ENCODE measurements around the gene GTF2F2. TPM values are rescaled to one million over a fixed set of nuclear protein-coding genes. Genes with fewer than 3 reads are reported as not detected.

Gene GTF2F2
- total RNA-seq, 1 donor from 2014 or later: 6.4 TPM

- H3K27ac ChIP-seq: no peak overlapping the region
- no peak overlapping the region for H3K4me3 ChIP-seq
- DNase-seq (ENCODE audit: low spot score in 2 of 2): no peak
- intact Hi-C loops (cut with DNase I): no loop called here
- no peaks in the 10 kb centered on the region for H3K4me1 ChIP-seq
- peaks cover 5% of the 10 kb centered on the region in 2 donors for H3K36me3 ChIP-seq
- TF ChIP-seq CTCF (IDR thresholded peaks at IDR 0.05): no peak
- no peaks in the 10 kb centered on the region for H3K27me3 ChIP-seq
- no peaks in the 10 kb centered on the region for H3K9me3 ChIP-seq
These were observed 138.0 kb downstream of the GTF2F2 start for GRCh38 chr13:45258334-45258675.

DNA sequence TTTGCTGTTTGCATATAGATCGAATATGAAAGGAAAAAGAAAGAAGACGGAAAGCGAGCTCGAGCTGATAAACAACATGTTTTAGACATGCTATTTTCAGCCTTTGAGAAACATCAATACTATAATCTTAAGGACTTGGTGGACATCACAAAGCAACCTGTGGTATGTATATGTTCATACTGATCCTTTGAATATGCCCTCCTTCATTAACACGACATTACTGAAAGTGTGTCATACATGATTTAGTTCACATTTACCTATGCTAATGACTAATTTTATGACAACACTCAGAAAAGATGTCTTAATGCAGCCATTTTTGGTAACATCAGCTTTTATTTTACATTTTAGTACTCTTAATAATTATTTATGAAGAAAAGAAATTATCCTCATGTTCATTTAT is 146.9 kb downstream of the GTF2F2 start:
- no peak for TF ChIP-seq CTCF (IDR thresholded peaks at IDR 0.05)
- no peak for DNase-seq (ENCODE audit: low spot score in 2 of 2)

DNA sequence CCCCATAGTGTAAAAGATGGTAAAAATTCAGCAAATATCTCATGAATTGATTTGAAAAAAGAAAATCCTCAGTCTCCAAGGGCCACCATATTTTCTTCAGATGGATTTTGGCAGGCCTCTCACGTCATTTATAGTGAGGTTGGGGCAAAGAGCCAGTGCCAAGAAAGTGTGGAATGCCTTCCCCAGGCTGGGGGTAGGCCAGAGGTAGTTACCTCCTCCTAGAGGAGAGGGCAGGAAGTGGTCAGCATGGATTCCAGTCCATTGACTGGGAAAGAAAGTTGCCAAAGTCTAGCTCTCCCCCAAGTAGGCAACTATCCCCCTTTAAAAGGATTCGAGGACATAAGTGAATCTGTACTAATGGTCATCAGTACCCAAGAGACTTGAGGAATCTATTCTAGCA is 148.9 kb downstream of the GTF2F2 start:
- Histone ChIP-seq H3K36me3 (no peaks in the 10 kb centered on the region), H3K4me3 (no peak overlapping the region), H3K27me3 (no peaks in the 10 kb centered on the region), H3K9me3 (no peaks in the 10 kb centered on the region), H3K27ac (no peak overlapping the region), H3K4me1 (no peaks in the 10 kb centered on the region)
- no peak for DNase-seq (ENCODE audit: low spot score in 2 of 2)
- no peak for TF ChIP-seq CTCF (IDR thresholded peaks at IDR 0.05)
- intact Hi-C loops (cut with DNase I): no loop called here

More for the DNA sequence above, 146.9 kb downstream of the GTF2F2 start:
- H3K36me3 ChIP-seq: no peaks in the 10 kb centered on the region
- no peak overlapping the region for H3K27ac ChIP-seq
- no peak overlapping the region for H3K4me3 ChIP-seq
- H3K4me1 ChIP-seq: no peaks in the 10 kb centered on the region
- no peaks in the 10 kb centered on the region for H3K27me3 ChIP-seq
- intact Hi-C loops (cut with DNase I): no loop called here
- no peaks in the 10 kb centered on the region for H3K9me3 ChIP-seq

DNA sequence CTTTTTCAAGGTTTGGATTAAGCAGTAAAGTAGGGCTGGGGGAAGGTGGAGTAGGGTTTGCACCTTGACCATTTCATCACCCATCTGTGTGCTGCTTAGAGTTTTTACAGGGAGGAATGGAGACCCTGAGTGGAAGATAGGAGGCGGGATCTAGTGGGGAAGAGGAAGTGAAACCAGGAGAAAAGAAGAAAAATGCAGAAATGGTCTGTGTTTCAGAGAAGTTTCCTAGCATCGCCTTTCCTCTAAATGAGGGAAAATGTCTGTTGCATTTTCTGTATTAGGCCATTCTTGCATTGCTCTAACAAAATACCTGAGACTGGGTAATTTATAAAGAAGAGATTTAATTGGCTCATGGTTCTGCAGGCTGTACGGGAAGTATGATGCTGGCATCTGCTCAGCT is 156.6 kb downstream of the GTF2F2 start:
- Histone ChIP-seq H3K9me3 (no peaks in the 10 kb centered on the region), H3K27me3 (no peaks in the 10 kb centered on the region), H3K36me3 (no peaks in the 10 kb centered on the region), H3K27ac (no peak overlapping the region), H3K4me3 (no peak overlapping the region), H3K4me1 (peaks cover 0 to 4% of the 10 kb centered on the region in 2 donors)
- intact Hi-C loops (cut with DNase I): no loop called here
- no peak for TF ChIP-seq CTCF (IDR thresholded peaks at IDR 0.05)
- DNase-seq (ENCODE audit: low spot score in 2 of 2): no peak

- H3K36me3 ChIP-seq: no peaks in the 10 kb centered on the region
- no peak overlapping the region for H3K4me3 ChIP-seq
- intact Hi-C loops (cut with DNase I): no loop called here
- no peaks in the 10 kb centered on the region for H3K27me3 ChIP-seq
- H3K9me3 ChIP-seq: no peaks in the 10 kb centered on the region
- H3K27ac ChIP-seq: no peak overlapping the region
- no peak for TF ChIP-seq CTCF (IDR thresholded peaks at IDR 0.05)
- no peak for DNase-seq (ENCODE audit: low spot score in 2 of 2)
- peaks cover 0 to 4% of the 10 kb centered on the region in 2 donors for H3K4me1 ChIP-seq
These were observed 157.9 kb downstream of the GTF2F2 start for GRCh38 chr13:45278096-45278645.

DNA sequence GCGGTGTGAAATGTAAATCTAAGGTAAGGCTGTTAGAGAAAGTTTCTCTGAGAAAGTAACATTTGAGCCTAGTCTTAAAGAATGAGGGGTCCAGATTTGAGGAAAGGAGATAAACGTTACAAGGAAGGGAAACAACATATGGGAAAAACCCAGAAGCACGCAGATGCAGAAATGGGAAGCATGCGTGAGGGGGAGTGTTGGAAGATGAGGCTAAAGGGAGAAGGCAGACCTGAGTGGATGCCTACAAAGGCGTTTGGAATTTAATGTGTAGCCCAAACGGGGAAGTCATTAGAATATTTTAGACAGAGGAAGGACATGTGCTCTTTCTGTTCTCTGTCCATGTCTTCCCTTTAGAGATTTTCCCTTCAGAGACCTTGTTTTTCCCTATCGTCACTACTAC is 159.7 kb downstream of the GTF2F2 start:
- no peak for DNase-seq (ENCODE audit: low spot score in 2 of 2)
- Histone ChIP-seq H3K9me3 (no peaks in the 10 kb centered on the region), H3K27ac (no peak overlapping the region), H3K4me3 (no peak overlapping the region), H3K36me3 (peaks cover 0 to 3% of the 10 kb centered on the region in 2 donors), H3K27me3 (no peaks in the 10 kb centered on the region), H3K4me1 (peaks cover 0 to 4% of the 10 kb centered on the region in 2 donors)
- intact Hi-C loops (cut with DNase I): no loop called here
- no peak for TF ChIP-seq CTCF (IDR thresholded peaks at IDR 0.05)

All from ascending aorta (tissue), 2 donors.